GM13976 (cell line): ENCODE measurements around the gene SMYD4.

ENCODE experiments used
- DNase-seq: peaks from one replicate; pipeline ENCODE4 v3.0.0; 2012; ENCODE audit warnings: low spot score
- CTCF ChIP-seq: IDR thresholded peaks from 2 replicates; pipeline ENCODE4 v1.5.1; 2012; ENCODE audit warnings: borderline replicate concordance, mild to moderate bottlenecking; ENCODE audit not compliant: insufficient read depth; ENCODE audit errors: extremely low read depth, missing control alignments, control extremely low read depth
- in situ Hi-C: fragments of 300-500 bp; cut with MboI; formaldehyde crosslinking; loops from one replicate; pipeline ENCODE4 v1.12.0; 2022; ENCODE audit warnings: low sequenced_read_pairs, mixed read lengths, inconsistent platforms; ENCODE audit not compliant: unreplicated experiment

The SMYD4 gene

GRCh38 chr17:1829592-1830257 is at the start of gene SMYD4, which contains the start of gene RPA1:
Gene SMYD4, minus strand, starts transcription at chr17:1829902. Its CDS starts 1,908 bp downstream, at chr17:1827994.
Gene RPA1, plus strand, starts transcription at chr17:1830005. Its CDS starts 89 bp downstream, at chr17:1830094.
- in situ Hi-C loops: no loop called here
- peak; percentile 97 for DNase-seq
- no peak for TF ChIP-seq CTCF

- in situ Hi-C loops: loop anchor here (25.0 kb wide), 1 partner anchor 409 kb away; no protein-coding TSS in a partner anchor
- TF ChIP-seq CTCF: no peak
- DNase-seq: no peak
Observed at GRCh38 chr17:1878419-1879121, 48.9 kb upstream of the SMYD4 start.

GRCh38 chr17:1875597-1875996 is 45.9 kb upstream of the SMYD4 start:
- in situ Hi-C loops: loop anchor here (25.0 kb wide), 1 partner anchor 412 kb away; no protein-coding TSS in a partner anchor
- TF ChIP-seq CTCF: no peak
- no peak for DNase-seq

- TF ChIP-seq CTCF: no peak
- DNase-seq: peak; percentile 69
- in situ Hi-C loops: no loop called here
Observed at GRCh38 chr17:1873418-1873817, 43.7 kb upstream of the SMYD4 start.

- DNase-seq: peak; percentile 53
- in situ Hi-C loops: no loop called here
- TF ChIP-seq CTCF: no peak
Observed at GRCh38 chr17:1872976-1873375, 43.3 kb upstream of the SMYD4 start.

- in situ Hi-C loops: no loop called here
- no peak for DNase-seq
- TF ChIP-seq CTCF: no peak
Observed at GRCh38 chr17:1872254-1872653, 42.6 kb upstream of the SMYD4 start.
